ENCODE data around the gene COG6.

COG6 gene

GRCh38 chr13:39768962-39769361 lies 113.5 kb downstream of the COG6 start:
- no peak for DNase-seq (ENCODE audit: low read depth in 2 of 2)

GRCh38 chr13:39770221-39771090 lies 115.0 kb downstream of the COG6 start:
- no peak for DNase-seq (ENCODE audit: low read depth in 2 of 2)

- DNase-seq (ENCODE audit: low read depth in 2 of 2): no peak
Measured at GRCh38 chr13:39773833-39774232, 118.4 kb downstream of the COG6 start.

GRCh38 chr13:39776439-39776838 lies 121.0 kb downstream of the COG6 start:
- no peak for DNase-seq (ENCODE audit: low read depth in 2 of 2)

- no peak for DNase-seq (ENCODE audit: low read depth in 2 of 2)
Measured at GRCh38 chr13:39777021-39777420, 121.6 kb downstream of the COG6 start.

- DNase-seq (ENCODE audit: low read depth in 2 of 2): peak in 1 of 2 donors; percentile 30
Measured at GRCh38 chr13:39777527-39778061, 122.1 kb downstream of the COG6 start.

- no peak for DNase-seq (ENCODE audit: low read depth in 2 of 2)
Measured at GRCh38 chr13:39779337-39780265, 124.1 kb downstream of the COG6 start.

GRCh38 chr13:39780711-39781110 lies 125.2 kb downstream of the COG6 start:
- DNase-seq (ENCODE audit: low read depth in 2 of 2): no peak

GRCh38 chr13:39781381-39781780 lies 125.9 kb downstream of the COG6 start:
- DNase-seq (ENCODE audit: low read depth in 2 of 2): no peak

- no peak for DNase-seq (ENCODE audit: low read depth in 2 of 2)
Measured at GRCh38 chr13:39783051-39783450, 127.6 kb downstream of the COG6 start.

GRCh38 chr13:39784347-39784746 lies 128.9 kb downstream of the COG6 start:
- no peak for DNase-seq (ENCODE audit: low read depth in 2 of 2)

GRCh38 chr13:39786091-39786490 lies 130.6 kb downstream of the COG6 start:
- no peak for DNase-seq (ENCODE audit: low read depth in 2 of 2)

- DNase-seq (ENCODE audit: low read depth in 2 of 2): no peak
Measured at GRCh38 chr13:39787086-39787487, 131.6 kb downstream of the COG6 start.

GRCh38 chr13:39788102-39788501 lies 132.6 kb downstream of the COG6 start:
- no peak for DNase-seq (ENCODE audit: low read depth in 2 of 2)

GRCh38 chr13:39789451-39789850 lies 134.0 kb downstream of the COG6 start:
- DNase-seq (ENCODE audit: low read depth in 2 of 2): no peak

Data from stimulated activated CD8-positive, alpha-beta memory T cell treated with anti-CD3 and anti-CD28 coated beads, Interleukin-2, amount 100 ng/mL, for 48 hours (primary cell).